ENCODE results near the gene BLVRB. TPM values are rescaled to one million over a fixed set of nuclear protein-coding genes. Genes with fewer than 3 reads are reported as not detected.
A peak's percentile ranks its signal among the peaks of the same experiment; 100 is the strongest.

Gene BLVRB
- total RNA-seq, 1 experiment from 2014 or later, result 45.6 TPM

GRCh38 chr19:40425450-40426287 is 39.9 kb downstream of the BLVRB start, which contains the start of gene SERTAD1:
Gene SERTAD1 (minus strand): TSS chr19:40425992. CDS start chr19:40423546, 2,446 bp downstream.
- TF ChIP-seq CTCF (IDR thresholded peaks at IDR 0.05), result peak; percentile 92
- peak; percentile 99 for TF ChIP-seq POLR2AphosphoS5 (IDR thresholded peaks at IDR 0.05; ENCODE audit: low read depth, low read length)
- TF ChIP-seq TCF7L2 (IDR thresholded peaks at IDR 0.05; ENCODE audit: low read depth, low read length), result no peak
- 0 out of 2 replicates have a peak, but pooled peaks have one; percentile 47 for TF ChIP-seq SIN3A (IDR thresholded peaks at IDR 0.05; ENCODE audit: borderline replicate concordance, insufficient read depth, low read depth, low read length)
- peaks cover 24% of the 10 kb centered on the region for H3K4me1 ChIP-seq (ENCODE audit: control insufficient read depth, insufficient read depth, low read length)
- in situ Hi-C loops (cut with HindIII; ENCODE audit: low pct_unique_long_range_greater_than_20kb, low sequenced_read_pairs), result no loop called here

GRCh38 chr19:40424637-40425449 is 40.7 kb downstream of the BLVRB start:
- BruUV-seq (replicated peaks), result no TSS peak
- in situ Hi-C loops (cut with HindIII; ENCODE audit: low pct_unique_long_range_greater_than_20kb, low sequenced_read_pairs), result no loop called here
- intact Hi-C loops (cut with micrococcal nuclease; ENCODE audit: unreplicated experiment), result no loop called here
- ATAC-seq (no peak), DNase-seq (ENCODE audit: low read depth, low spot score) (no peak)
- Histone ChIP-seq H3K36me3 (ENCODE audit: control insufficient read depth, insufficient read depth, low read length) (peaks cover 4% of the 10 kb centered on the region; the same call in 1 of the 2 replicates), H3K27me3 (ENCODE audit: control insufficient read depth, insufficient read depth, low read length) (no peaks in the 10 kb centered on the region), H3K4me1 (ENCODE audit: control insufficient read depth, insufficient read depth, low read length) (peaks cover 24% of the 10 kb centered on the region), H3K4me3 (ENCODE audit: low read depth in 2 of 2, low read length in 2 of 2) (peak overlapping the region; percentile 85 to 93), H3K9me3 (ENCODE audit: control insufficient read depth, insufficient read depth, low read depth, low read length) (no peaks in the 10 kb centered on the region), H3K27ac (ENCODE audit: low read length) (peak overlapping the region; percentile 94)
- TF ChIP-seq CTCF (IDR thresholded peaks at IDR 0.05) (no peak; the same call in 1 of the 2 replicates), REST (IDR thresholded peaks at IDR 0.05; ENCODE audit: insufficient read depth in 1 of 2, low read depth in 2 of 2, low read length in 1 of 2) (no peak), TCF7L2 (IDR thresholded peaks at IDR 0.05; ENCODE audit: low read depth, low read length) (no peak), POLR2AphosphoS5 (IDR thresholded peaks at IDR 0.05; ENCODE audit: low read depth, low read length) (no peak), SIN3A (IDR thresholded peaks at IDR 0.05; ENCODE audit: borderline replicate concordance, insufficient read depth, low read depth, low read length) (no peak)
- ChIA-PET POLR2A (no interaction called here), CTCF (no interaction called here)

More at GRCh38 chr19:40425450-40426287, 39.9 kb downstream of the BLVRB start, which contains the start of gene SERTAD1:
- DNase-seq (ENCODE audit: low read depth, low spot score) (peak; percentile 87), ATAC-seq (peak; percentile 85)
- intact Hi-C loops (cut with micrococcal nuclease; ENCODE audit: unreplicated experiment), result no loop called here
- Histone ChIP-seq H3K27ac (ENCODE audit: low read length) (peak within 1 kb of the TSS; percentile 94), H3K36me3 (ENCODE audit: control insufficient read depth, insufficient read depth, low read length) (peaks cover 4% of the 10 kb centered on the region; the same call in 1 of the 2 replicates), H3K4me3 (ENCODE audit: low read depth in 2 of 2, low read length in 2 of 2) (peak within 1 kb of the TSS; percentile 85 to 93), H3K27me3 (ENCODE audit: control insufficient read depth, insufficient read depth, low read length) (no peaks in the 10 kb centered on the region), H3K9me3 (ENCODE audit: control insufficient read depth, insufficient read depth, low read depth, low read length) (no peaks in the 10 kb centered on the region)
- TSS peak; percentile 89 for BruUV-seq (replicated peaks)
- ChIA-PET POLR2A (interaction anchor here (0.7 to 0.8 kb wide), 2 partner anchors 13 to 1807 kb away, joined by 4 read pairs; no protein-coding TSS in a partner anchor), CTCF (interaction anchor here (0.5 to 0.6 kb wide), 3 partner anchors 9 to 120 kb away, joined by 3 to 7 read pairs (median 4); no protein-coding TSS in a partner anchor)
